DND-41 (cell line): Measurements from ENCODE around the gene UACA.
"Not testable (repeated sequence)": the region's sequence is repeated elsewhere in the genome, so short reads cannot be mapped to it uniquely, and the experiment has no call there.

ENCODE experiments used
- ATAC-seq: fragments of 200-7000 bp; cut with Tn5 transposase; 3 replicates; pipeline ENCODE4 v1.9.1; 2021; ENCODE audit warnings: low read depth; ENCODE audit not compliant: insufficient read depth
- DNase-seq: peaks from one replicate; pipeline ENCODE4 v3.0.0-alpha.2; 2020
- H2AFZ ChIP-seq: 2 replicates; pipeline ENCODE4 v1.6.0; 2012; ENCODE audit warnings: low read depth, low read length
- H3K27ac ChIP-seq: 2 replicates; pipeline ENCODE4 v1.5.1; 2012; ENCODE audit warnings: low read length, inconsistent platforms
- H3K27me3 ChIP-seq: fragments of 200-600 bp; sonication (generic); 2 replicates; pipeline ENCODE4 v1.6.0; 2012; ENCODE audit warnings: low read length, mild to moderate bottlenecking, inconsistent platforms; ENCODE audit not compliant: insufficient read depth, poor library complexity
- H3K36me3 ChIP-seq: 2 replicates; pipeline ENCODE4 v1.5.1; 2012; ENCODE audit warnings: low read length, inconsistent platforms; ENCODE audit not compliant: insufficient read depth
- H3K4me1 ChIP-seq: 2 replicates; pipeline ENCODE4 v1.5.1; 2012; ENCODE audit warnings: mild to moderate bottlenecking, low read length; ENCODE audit not compliant: insufficient read depth
- H3K4me2 ChIP-seq: 2 replicates; pipeline ENCODE4 v1.6.0; 2012; ENCODE audit warnings: mild to moderate bottlenecking, moderate library complexity, low read length, inconsistent platforms; ENCODE audit not compliant: insufficient read depth
- H3K4me3 ChIP-seq, 2 experiments: fragments of 200-600 bp in 1 of 2; shearing (Covaris generic) in 1 of 2; 2 replicates each; pipeline ENCODE4 v1.5.1; 2012 to 2016; ENCODE audit warnings: inconsistent platforms in 2 of 2, low read length in 2 of 2, mild to moderate bottlenecking in 2 of 2, low read depth in 1 of 2, moderate library complexity in 1 of 2
- H3K79me2 ChIP-seq: 2 replicates; pipeline ENCODE4 v1.6.0; 2012; ENCODE audit warnings: low read length, inconsistent platforms; ENCODE audit not compliant: insufficient read depth
- H3K9ac ChIP-seq: 2 replicates; pipeline ENCODE4 v1.6.0; 2012; ENCODE audit warnings: low read depth, mild to moderate bottlenecking, inconsistent platforms, low read length, moderate library complexity
- H3K9me3 ChIP-seq: 2 replicates; pipeline ENCODE4 v1.5.1; 2012; ENCODE audit warnings: low read length, moderate library complexity, mild to moderate bottlenecking, inconsistent platforms; ENCODE audit not compliant: insufficient read depth, severe bottlenecking
- H4K20me1 ChIP-seq: 2 replicates; pipeline ENCODE4 v1.6.0; 2012; ENCODE audit warnings: low read length; ENCODE audit not compliant: insufficient read depth
- EZH2 ChIP-seq: IDR thresholded peaks from 3 replicates; pipeline ENCODE4 v1.6.1; 2012; ENCODE audit warnings: borderline replicate concordance, low read depth, mild to moderate bottlenecking, moderate library complexity, low read length, inconsistent platforms; ENCODE audit not compliant: severe bottlenecking
- TF ChIP-seq, protein P1 (sequence below): IDR thresholded peaks from 2 replicates; pipeline ENCODE4 v1.5.1; 2012; ENCODE audit warnings: borderline replicate concordance, low read length, moderate library complexity, mild to moderate bottlenecking; ENCODE audit not compliant: poor library complexity, severe bottlenecking; ENCODE audit errors: extremely low read depth

Gene UACA

DNA sequence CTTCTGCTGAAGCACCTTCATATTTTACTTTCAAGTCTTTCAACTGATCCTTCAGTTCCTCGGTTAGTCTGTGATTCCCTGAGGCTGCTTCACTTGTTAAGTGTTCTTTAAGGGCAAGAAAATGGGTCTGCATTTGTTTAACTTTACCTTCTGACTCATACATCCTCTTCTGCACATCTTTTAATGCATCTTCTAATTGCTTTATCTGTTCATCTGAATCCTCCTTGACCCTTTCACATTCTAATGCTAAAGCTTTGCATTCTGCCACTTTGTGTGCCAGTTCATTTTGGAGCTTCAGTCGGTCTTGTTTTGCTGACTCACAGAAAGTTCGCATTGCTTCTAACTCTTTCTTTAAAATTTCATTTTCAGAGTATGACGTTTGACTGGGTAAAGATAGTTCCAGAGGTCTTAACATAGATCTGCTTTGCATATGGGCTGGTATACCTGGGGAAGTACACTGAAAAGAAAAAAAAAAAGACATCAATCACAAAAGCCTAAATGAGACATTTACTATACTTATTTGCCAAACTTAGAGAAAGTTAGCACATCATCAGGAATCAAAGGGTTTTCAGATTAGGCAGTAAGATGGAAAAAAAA lies 94.3 kb downstream of the UACA start:
- no peak overlapping the region for H3K4me3 ChIP-seq
- no peaks in the 10 kb centered on the region for H3K36me3 ChIP-seq
- H3K4me1 ChIP-seq: peaks cover 40% of the 10 kb centered on the region
- no peak overlapping the region for H3K27ac ChIP-seq
- no peaks in the 10 kb centered on the region for H4K20me1 ChIP-seq
- H3K9ac ChIP-seq: no peak overlapping the region
- no peak overlapping the region for H3K4me2 ChIP-seq
- H2AFZ ChIP-seq: no peak overlapping the region
- no peak for ATAC-seq
- no peaks in the 10 kb centered on the region for H3K79me2 ChIP-seq
- DNase-seq: no peak
- H3K27me3 ChIP-seq: peaks cover 16% of the 10 kb centered on the region
- H3K9me3 ChIP-seq: no peaks in the 10 kb centered on the region
- no peak for TF ChIP-seq EZH2
- TF ChIP-seq, protein P1, sequence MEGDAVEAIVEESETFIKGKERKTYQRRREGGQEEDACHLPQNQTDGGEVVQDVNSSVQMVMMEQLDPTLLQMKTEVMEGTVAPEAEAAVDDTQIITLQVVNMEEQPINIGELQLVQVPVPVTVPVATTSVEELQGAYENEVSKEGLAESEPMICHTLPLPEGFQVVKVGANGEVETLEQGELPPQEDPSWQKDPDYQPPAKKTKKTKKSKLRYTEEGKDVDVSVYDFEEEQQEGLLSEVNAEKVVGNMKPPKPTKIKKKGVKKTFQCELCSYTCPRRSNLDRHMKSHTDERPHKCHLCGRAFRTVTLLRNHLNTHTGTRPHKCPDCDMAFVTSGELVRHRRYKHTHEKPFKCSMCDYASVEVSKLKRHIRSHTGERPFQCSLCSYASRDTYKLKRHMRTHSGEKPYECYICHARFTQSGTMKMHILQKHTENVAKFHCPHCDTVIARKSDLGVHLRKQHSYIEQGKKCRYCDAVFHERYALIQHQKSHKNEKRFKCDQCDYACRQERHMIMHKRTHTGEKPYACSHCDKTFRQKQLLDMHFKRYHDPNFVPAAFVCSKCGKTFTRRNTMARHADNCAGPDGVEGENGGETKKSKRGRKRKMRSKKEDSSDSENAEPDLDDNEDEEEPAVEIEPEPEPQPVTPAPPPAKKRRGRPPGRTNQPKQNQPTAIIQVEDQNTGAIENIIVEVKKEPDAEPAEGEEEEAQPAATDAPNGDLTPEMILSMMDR: no peak

DNA sequence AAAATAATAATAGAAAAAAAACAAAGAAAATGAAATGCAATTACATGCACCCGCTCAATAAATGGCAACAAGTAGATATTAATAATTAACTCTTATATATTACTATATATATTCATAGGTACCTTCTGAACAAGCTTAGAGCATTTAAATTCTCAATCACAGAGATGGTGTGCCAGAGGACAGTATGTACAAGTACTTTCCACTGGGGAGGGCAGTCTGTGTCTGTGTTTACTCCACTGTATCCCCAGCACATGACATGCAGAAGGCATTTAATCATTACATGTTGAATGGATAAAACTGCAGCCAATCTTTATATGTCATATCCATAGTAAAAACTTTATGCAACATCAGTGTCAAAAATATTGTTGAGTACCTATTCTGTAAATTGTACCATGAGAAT lies 97.8 kb downstream of the UACA start:
- Histone ChIP-seq H3K27ac (no peak overlapping the region), H2AFZ (no peak overlapping the region), H3K4me2 (no peak overlapping the region), H3K4me3 (no peak overlapping the region), H3K27me3 (peaks cover 16% of the 10 kb centered on the region), H3K79me2 (no peaks in the 10 kb centered on the region), H3K36me3 (no peaks in the 10 kb centered on the region), H3K4me1 (peaks cover 13% of the 10 kb centered on the region), H3K9me3 (no peaks in the 10 kb centered on the region), H3K9ac (no peak overlapping the region), H4K20me1 (no peaks in the 10 kb centered on the region)
- TF ChIP-seq, protein P1: no peak
- no peak for TF ChIP-seq EZH2
- ATAC-seq (no peak), DNase-seq (no peak)

DNA sequence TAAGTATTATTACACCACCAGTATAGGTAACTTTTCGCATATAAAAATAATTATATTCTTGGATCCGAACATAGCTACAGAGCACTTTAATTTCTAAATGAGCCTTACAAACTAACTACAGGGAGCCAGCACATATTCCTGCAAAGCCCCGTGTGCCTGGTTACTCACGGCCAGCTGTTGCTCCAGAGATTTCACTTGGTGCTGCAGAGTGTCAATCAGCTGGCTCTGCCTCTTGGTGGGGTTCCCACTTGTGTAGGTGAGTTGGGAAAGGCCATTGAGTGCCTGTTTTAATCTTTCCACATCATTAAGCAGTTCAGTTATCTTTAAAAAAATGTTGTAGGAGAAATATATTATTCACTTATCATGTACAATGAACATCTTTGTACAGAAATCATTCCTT lies 98.9 kb downstream of the UACA start:
- no peak overlapping the region for H3K27ac ChIP-seq
- peaks cover 16% of the 10 kb centered on the region for H3K27me3 ChIP-seq
- TF ChIP-seq, protein P1: no peak
- TF ChIP-seq EZH2: no peak
- no peak overlapping the region for H3K4me2 ChIP-seq
- H3K9ac ChIP-seq: no peak overlapping the region
- no peaks in the 10 kb centered on the region for H3K36me3 ChIP-seq
- H3K9me3 ChIP-seq: no peaks in the 10 kb centered on the region
- H2AFZ ChIP-seq: no peak overlapping the region
- H3K4me1 ChIP-seq: peaks cover 3% of the 10 kb centered on the region; the same call in 1 of the 2 replicates
- no peaks in the 10 kb centered on the region for H4K20me1 ChIP-seq
- H3K79me2 ChIP-seq: no peaks in the 10 kb centered on the region
- DNase-seq: no peak
- H3K4me3 ChIP-seq: no peak overlapping the region
- ATAC-seq: no peak

DNA sequence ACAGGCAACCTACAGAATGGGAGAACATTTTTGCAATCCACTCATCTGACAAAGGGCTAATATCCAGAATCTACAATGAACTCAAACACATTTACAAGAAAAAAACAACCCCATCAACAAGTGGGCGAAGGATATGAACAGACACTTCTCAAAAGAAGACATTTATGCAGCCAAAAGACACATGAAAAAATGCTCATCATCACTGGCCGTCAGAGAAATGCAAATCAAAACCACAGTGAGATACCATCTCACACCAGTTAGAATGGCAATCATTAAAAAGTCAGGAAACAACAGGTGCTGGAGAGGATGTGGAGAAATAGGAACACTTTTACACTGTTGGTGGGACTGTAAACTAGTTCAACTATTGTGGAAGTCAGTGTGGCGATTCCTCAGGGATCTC lies 100.3 kb downstream of the UACA start:
- H4K20me1 ChIP-seq, H2AFZ ChIP-seq, DNase-seq, H3K4me2 ChIP-seq, H3K9me3 ChIP-seq, H3K4me1 ChIP-seq, ATAC-seq, H3K79me2 ChIP-seq, H3K4me3 ChIP-seq, H3K27ac ChIP-seq, H3K9ac ChIP-seq, H3K36me3 ChIP-seq: not testable (repeated sequence)
- peaks cover 13% of the 10 kb centered on the region for H3K27me3 ChIP-seq
